WERI-Rb-1 (cell line): ENCODE measurements around the gene PHC2.
A peak's percentile ranks its signal among the peaks of the same experiment; 100 is the strongest.

Experiments used
- DNase-seq: peaks from one replicate; pipeline ENCODE4 v3.0.0-alpha.2; 2020
- H3K27ac ChIP-seq: fragments of 250-450 bp; sonication (Bioruptor Pico); 2 replicates; pipeline ENCODE4 v1.5.1; 2020; ENCODE audit warnings: mild to moderate bottlenecking, moderate library complexity
- H3K27me3 ChIP-seq: fragments of 250-450 bp; sonication (Bioruptor Pico); 2 replicates; pipeline ENCODE4 v1.5.1; 2021; ENCODE audit warnings: mild to moderate bottlenecking, low read depth, moderate library complexity; ENCODE audit not compliant: insufficient read depth, severe bottlenecking
- H3K36me3 ChIP-seq: fragments of 250-450 bp; sonication (Bioruptor Pico); 2 replicates; pipeline ENCODE4 v1.5.1; 2020; ENCODE audit warnings: mild to moderate bottlenecking, moderate library complexity
- H3K4me3 ChIP-seq: 2 replicates; pipeline ENCODE4 v1.5.1; 2011; ENCODE audit warnings: low read depth, mild to moderate bottlenecking, control low read depth, low read length
- H3K9me3 ChIP-seq: fragments of 250-450 bp; sonication (Bioruptor Pico); 2 replicates; pipeline ENCODE4 v1.5.1; 2021; ENCODE audit warnings: mild to moderate bottlenecking, moderate library complexity; ENCODE audit not compliant: severe bottlenecking
- CTCF ChIP-seq: IDR thresholded peaks from 2 replicates; pipeline ENCODE4 v1.5.1; 2011; ENCODE audit warnings: low read depth, mild to moderate bottlenecking, control low read depth, inconsistent platforms, low read length

The PHC2 gene

DNA sequence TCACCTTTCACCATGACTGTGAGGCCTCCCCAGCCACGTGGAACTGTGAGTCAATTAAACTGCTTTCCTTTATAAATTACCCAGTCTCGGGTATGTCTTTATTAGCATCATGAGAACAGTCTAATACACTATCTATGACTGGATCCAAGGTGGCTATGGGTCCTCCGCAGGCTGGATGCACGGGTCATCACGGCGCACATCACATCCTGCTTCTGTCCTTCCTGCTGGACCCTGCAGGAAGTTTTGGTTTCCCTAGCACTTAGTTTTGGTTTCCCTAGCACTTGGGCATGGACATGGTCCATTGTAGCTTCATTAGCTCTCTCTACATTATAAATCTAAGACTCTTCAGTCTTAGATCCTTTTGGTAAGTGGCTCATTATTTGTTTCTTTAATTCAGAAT lies 14.2 kb upstream of the PHC2 start:
- H3K9me3 ChIP-seq: no peaks in the 10 kb centered on the region
- H3K4me3 ChIP-seq: no peak overlapping the region
- no peak for TF ChIP-seq CTCF
- H3K27me3 ChIP-seq: no peaks in the 10 kb centered on the region
- no peaks in the 10 kb centered on the region for H3K36me3 ChIP-seq
- no peak overlapping the region for H3K27ac ChIP-seq
- no peak for DNase-seq

DNA sequence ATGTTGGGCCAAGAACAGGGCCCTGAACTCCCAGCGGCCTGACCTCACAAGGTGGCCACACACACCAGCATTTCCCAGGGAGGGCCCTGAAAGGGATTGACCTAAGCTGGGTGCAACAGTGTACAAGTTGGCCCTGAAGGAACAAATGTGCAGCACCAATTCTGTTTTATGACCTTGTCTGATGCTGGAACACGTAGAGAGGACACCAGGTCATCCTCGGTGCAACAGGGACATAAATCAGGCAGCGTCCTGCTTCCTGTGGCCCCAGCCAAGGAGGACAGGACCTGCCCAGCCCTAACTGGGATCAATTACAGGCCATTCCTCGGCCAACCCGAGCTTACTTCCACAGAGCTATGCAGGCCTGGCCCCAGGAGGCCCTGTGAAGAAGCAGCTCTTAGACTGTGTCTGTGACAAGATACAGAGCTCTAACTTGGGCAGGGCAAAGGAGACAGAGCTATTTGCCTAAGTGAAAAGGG lies 12.8 kb upstream of the PHC2 start:
- DNase-seq: no peak
- TF ChIP-seq CTCF: no peak
- Histone ChIP-seq H3K27ac (no peak overlapping the region), H3K4me3 (no peak overlapping the region), H3K27me3 (no peaks in the 10 kb centered on the region), H3K9me3 (no peaks in the 10 kb centered on the region), H3K36me3 (no peaks in the 10 kb centered on the region)

DNA sequence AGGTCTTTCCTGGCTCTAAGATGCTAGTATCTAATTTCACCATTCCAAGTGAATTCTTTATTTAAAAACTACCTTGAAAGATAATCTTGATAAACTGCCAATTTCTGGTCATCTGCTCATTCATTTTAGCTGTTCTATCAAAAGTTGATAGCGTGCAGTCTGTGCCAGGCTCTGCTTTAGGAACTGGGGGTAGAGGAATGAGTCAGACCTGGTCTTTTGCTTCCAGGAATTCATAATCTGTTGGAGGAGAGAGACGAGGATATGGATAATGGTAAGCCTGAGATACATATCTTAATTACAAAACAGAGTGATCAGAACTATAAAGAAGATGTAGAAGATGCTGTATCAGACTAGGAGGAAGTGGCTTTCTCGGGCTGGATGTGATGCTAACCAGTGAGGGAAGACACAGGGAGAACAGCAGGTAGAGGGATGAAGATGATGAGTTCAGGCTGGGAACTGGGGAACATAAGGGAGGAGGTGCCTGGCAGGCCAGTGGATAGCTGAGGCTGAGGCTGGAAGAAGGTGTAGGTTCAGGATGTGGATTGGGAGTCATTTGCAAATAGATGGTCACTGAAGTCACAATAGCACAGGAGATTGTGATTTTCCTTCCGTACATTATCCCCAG lies 12.3 kb upstream of the PHC2 start:
- Histone ChIP-seq H3K27ac (no peak overlapping the region), H3K27me3 (no peaks in the 10 kb centered on the region), H3K9me3 (no peaks in the 10 kb centered on the region), H3K4me3 (no peak overlapping the region), H3K36me3 (no peaks in the 10 kb centered on the region)
- no peak for DNase-seq
- no peak for TF ChIP-seq CTCF

DNA sequence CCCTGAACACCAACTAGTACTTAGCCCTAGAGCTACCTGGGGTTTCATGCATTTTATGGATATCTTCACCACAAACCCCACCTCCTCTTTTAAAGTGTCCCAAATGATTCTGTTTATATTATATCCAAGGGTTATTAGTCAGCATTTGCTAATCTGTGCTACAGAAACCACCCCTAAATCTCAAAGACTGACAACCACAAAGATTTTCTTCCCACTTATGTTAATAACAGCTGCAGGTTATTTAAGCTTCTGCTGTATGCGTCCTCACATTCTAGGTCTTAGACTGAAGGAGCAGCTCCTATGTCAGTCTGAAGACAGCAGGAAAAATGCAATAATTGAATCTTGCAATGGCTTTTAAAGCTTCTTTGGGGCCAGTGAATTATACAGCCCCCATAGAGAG lies 11.2 kb upstream of the PHC2 start:
- H3K27me3 ChIP-seq: no peaks in the 10 kb centered on the region
- H3K36me3 ChIP-seq: no peaks in the 10 kb centered on the region
- no peak overlapping the region for H3K27ac ChIP-seq
- DNase-seq: no peak
- TF ChIP-seq CTCF: no peak
- H3K9me3 ChIP-seq: no peaks in the 10 kb centered on the region
- H3K4me3 ChIP-seq: no peak overlapping the region

DNA sequence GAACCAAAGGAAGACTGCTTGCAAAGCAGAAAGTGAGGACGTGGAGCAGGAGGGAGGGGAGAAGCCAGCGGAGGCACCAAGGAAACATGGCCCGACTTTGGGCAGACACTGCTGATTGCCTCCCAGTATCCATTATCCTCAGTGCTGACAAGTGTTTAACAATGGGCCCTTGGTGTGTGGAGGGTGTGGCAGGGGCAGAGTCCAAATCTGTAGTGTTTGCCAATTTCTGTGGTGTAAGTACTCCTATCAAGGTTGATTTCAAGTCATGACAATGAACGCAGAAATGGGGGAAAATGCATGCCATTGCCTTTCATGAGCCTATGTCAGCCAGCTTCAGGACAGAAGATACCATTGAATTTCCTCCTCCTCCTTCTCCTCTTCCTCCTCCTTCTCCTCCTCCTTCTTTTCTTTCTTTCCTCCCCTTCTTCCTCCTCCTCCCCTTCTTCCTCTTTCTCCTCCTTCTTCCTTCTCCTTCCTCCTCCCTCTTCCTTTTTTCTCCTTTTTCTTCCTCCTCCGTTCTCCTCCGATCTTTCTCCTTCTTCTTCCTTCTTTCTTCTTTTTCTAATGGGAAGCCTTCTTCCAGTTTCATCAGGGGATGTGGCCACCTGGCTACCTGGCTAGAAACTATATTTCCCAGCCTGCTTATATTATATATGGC lies 10.3 kb upstream of the PHC2 start:
- no peaks in the 10 kb centered on the region for H3K9me3 ChIP-seq
- TF ChIP-seq CTCF: no peak
- H3K36me3 ChIP-seq: no peaks in the 10 kb centered on the region
- no peaks in the 10 kb centered on the region for H3K27me3 ChIP-seq
- no peak overlapping the region for H3K27ac ChIP-seq
- DNase-seq: no peak
- no peak overlapping the region for H3K4me3 ChIP-seq

GRCh38 chr1:33439662-33440061 lies 8.8 kb upstream of the PHC2 start:
- no peak for DNase-seq
- no peaks in the 10 kb centered on the region for H3K36me3 ChIP-seq
- no peaks in the 10 kb centered on the region for H3K27me3 ChIP-seq
- no peak for TF ChIP-seq CTCF
- peak overlapping the region; percentile 72 for H3K27ac ChIP-seq
- no peak overlapping the region for H3K4me3 ChIP-seq
- no peaks in the 10 kb centered on the region for H3K9me3 ChIP-seq
